Liver (tissue), 9 donors: ENCODE data around the gene BSND. TPM values are rescaled to one million over a fixed set of nuclear protein-coding genes. Genes with fewer than 3 reads are reported as not detected.
A peak's percentile ranks its signal among the peaks of the same experiment; 100 is the strongest.

ENCODE experiments used
- DNase-seq: peaks from one replicate; pipeline ENCODE4 v3.0.0-alpha.2; 2017; ENCODE audit warnings: low spot score
- H3K27ac ChIP-seq, 2 donors: one replicate each; pipeline ENCODE4 v1.7.0; 2013; ENCODE audit warnings: inconsistent platforms in 2 of 2, low read length in 2 of 2, control low read depth in 1 of 2, low read depth in 1 of 2, mild to moderate bottlenecking in 1 of 2
- H3K27me3 ChIP-seq, 4 donors: one replicate each; pipeline versions ENCODE4 v1.6.1 to v1.7.0; 2013; ENCODE audit warnings: low read length in 3 of 4, inconsistent platforms in 1 of 4, mild to moderate bottlenecking in 1 of 4, moderate library complexity in 1 of 4; ENCODE audit not compliant: control insufficient read depth in 4 of 4, insufficient read depth in 4 of 4
- H3K36me3 ChIP-seq, 4 donors: one replicate each; pipeline versions ENCODE4 v1.6.1 to v1.7.0; 2013; ENCODE audit warnings: low read length in 3 of 4, mild to moderate bottlenecking in 3 of 4, low read depth in 1 of 4, moderate library complexity in 1 of 4; ENCODE audit not compliant: control insufficient read depth in 4 of 4, insufficient read depth in 3 of 4
- H3K4me1 ChIP-seq, 4 donors: one replicate each; pipeline versions ENCODE4 v1.6.1 to v1.7.0; 2013; ENCODE audit warnings: low read length in 3 of 4, mild to moderate bottlenecking in 3 of 4, moderate library complexity in 1 of 4; ENCODE audit not compliant: control insufficient read depth in 4 of 4, insufficient read depth in 4 of 4
- H3K4me3 ChIP-seq, 3 donors: one replicate each; pipeline versions ENCODE4 v1.6.1 to v1.7.0; 2013; ENCODE audit warnings: low read length in 3 of 3, control low read depth in 1 of 3, low read depth in 1 of 3, mild to moderate bottlenecking in 1 of 3
- H3K9ac ChIP-seq, 2 donors: one replicate each; pipeline ENCODE4 v1.7.0; 2013; ENCODE audit warnings: low read length in 2 of 2, mild to moderate bottlenecking in 2 of 2, moderate library complexity in 2 of 2, control low read depth in 1 of 2, low read depth in 1 of 2
- H3K9me3 ChIP-seq, 4 donors: one replicate each; pipeline versions ENCODE4 v1.6.1 to v1.7.0; 2013; ENCODE audit warnings: low read length in 3 of 4; ENCODE audit not compliant: control insufficient read depth in 4 of 4
- EGR1 ChIP-seq, 2 donors: IDR thresholded peaks; 2 replicates each; pipeline ENCODE4 v1.6.1; 2016 to 2018; ENCODE audit warnings: antibody characterized with exemption in 2 of 2, low read depth in 2 of 2
- FOXA2 ChIP-seq: IDR thresholded peaks from 2 replicates; pipeline ENCODE4 v1.6.1; 2016; ENCODE audit warnings: antibody characterized with exemption
- GABPA ChIP-seq, 2 donors: IDR thresholded peaks in 1 of 2; conservative IDR thresholded peaks in 1 of 2; 2 replicates each; pipeline ENCODE4 v1.6.1; 2016; ENCODE audit warnings: antibody characterized with exemption in 2 of 2, mild to moderate bottlenecking in 1 of 2, moderate library complexity in 1 of 2
- HNF4A ChIP-seq, 2 donors: conservative IDR thresholded peaks; 2 replicates each; pipeline ENCODE4 v1.6.1; 2016; ENCODE audit warnings: antibody characterized with exemption in 2 of 2, mild to moderate bottlenecking in 2 of 2
- JUND ChIP-seq, 2 donors: IDR thresholded peaks; 2 replicates each; pipeline ENCODE4 v1.6.1; 2016; ENCODE audit warnings: antibody characterized with exemption in 2 of 2
- MAX ChIP-seq: IDR thresholded peaks from 2 replicates; pipeline ENCODE4 v1.6.1; 2016; ENCODE audit warnings: antibody characterized with exemption
- NR2F2 ChIP-seq: IDR thresholded peaks from 2 replicates; pipeline ENCODE4 v1.6.1; 2016; ENCODE audit warnings: antibody characterized with exemption
- RAD21 ChIP-seq, 2 donors: IDR thresholded peaks; 2 replicates each; pipeline ENCODE4 v1.6.1; 2016; ENCODE audit warnings: antibody characterized with exemption in 2 of 2, mild to moderate bottlenecking in 2 of 2
- RXRA ChIP-seq, 2 donors: IDR thresholded peaks; 2 replicates each; pipeline ENCODE4 v1.6.1; 2017 to 2018; ENCODE audit warnings: antibody characterized with exemption in 2 of 2, mild to moderate bottlenecking in 1 of 2
- SP1 ChIP-seq: IDR thresholded peaks from 2 replicates; pipeline ENCODE4 v1.6.1; 2018; ENCODE audit warnings: antibody characterized with exemption, mild to moderate bottlenecking
- TAF1 ChIP-seq: conservative IDR thresholded peaks from 2 replicates; pipeline ENCODE4 v1.6.1; 2016; ENCODE audit warnings: antibody characterized with exemption, mild to moderate bottlenecking
- YY1 ChIP-seq: IDR thresholded peaks from 2 replicates; pipeline ENCODE4 v1.6.1; 2016; ENCODE audit warnings: antibody characterized with exemption, mild to moderate bottlenecking
- ZBTB33 ChIP-seq: IDR thresholded peaks from 2 replicates; pipeline ENCODE4 v1.6.1; 2016; ENCODE audit warnings: antibody characterized with exemption
- WGBS: extraction: QIAGEN DNeasy Blood & Tissue Kit; methylation state at CpG from one replicate; pipeline ENCODE4 v1.1.7; 2013; 5-methylcytosine and 5-hydroxymethylcytosine counted together
- polyA plus RNA-seq, 2 donors: library from polyadenylated mRNA; stranded (reverse) in 1 of 2; unstranded in 1 of 2; fragments of 200-250 nt in 1 of 2; fragments of >200 nt in 1 of 2; fragmentation: Nextera tagmentation in 1 of 2; extraction: Ambion mirVana in 1 of 2; gene quantifications; one replicate each; pipeline versions ENCODE4 v1.2.1 to v1.2.3, GENCODE V29; 2013 to 2015
- total RNA-seq, 2 donors: library from RNA; depleted of rRNA; stranded (reverse); fragments of >200 nt; gene quantifications; one replicate each; pipeline ENCODE4 v1.2.3, GENCODE V29; 2014
- TF ChIP-seq, protein P1 (sequence below): IDR thresholded peaks from 2 replicates; pipeline ENCODE4 v1.6.1; 2016; ENCODE audit warnings: antibody characterized with exemption, mild to moderate bottlenecking
- TF ChIP-seq, protein P2 (sequence below): fragments of 150-350 bp; IDR thresholded peaks from 2 replicates; pipeline ENCODE4 v1.5.1; 2017; ENCODE audit warnings: improper control_type of control experiment, low read depth, low read length; ENCODE audit not compliant: missing input control
- donor health status: healthy.
- donor health status: healthy.
- donor health status: healthy.
- donor health status: healthy.
- donor health status: healthy.

The BSND gene
- total and polyA plus RNA-seq, 4 donors, result 0.14 TPM; not detected in 3

GRCh38 chr1:55039342-55040082, 40.8 kb downstream of the BSND start, which contains the start of gene PCSK9:
Gene PCSK9, plus strand, starts transcription at chr1:55039548. Its CDS starts 290 bp downstream, at chr1:55039838.
- Histone ChIP-seq H3K9ac (peak within 1 kb of the TSS in 1 of 2 donors; percentile 42), H3K27ac (peak within 1 kb of the TSS; percentile 80 to 87), H3K4me1 (peaks cover 15 to 75% (median 57%) of the 10 kb centered on the region in 4 donors), H3K4me3 (peak within 1 kb of the TSS; percentile 67 to 91 (median 80)), H3K27me3 (no peaks in the 10 kb centered on the region), H3K36me3 (no peaks in the 10 kb centered on the region), H3K9me3 (no peaks in the 10 kb centered on the region)
- DNase-seq, result peak; percentile 79
- TF ChIP-seq RAD21 (IDR thresholded peaks at IDR 0.05) (peak in 1 of 2 donors; percentile 31), ZBTB33 (peak; percentile 30), YY1 (peak; percentile 94), TAF1 (peak; percentile 87), NR2F2 (no peak), GABPA (IDR thresholded peaks at IDR 0.05 in 1 of 2, conservative IDR thresholded peaks at IDR 0.05 in 1 of 2) (no peak), SP1 (peak; percentile 70), RXRA (IDR thresholded peaks at IDR 0.05) (peak; percentile 13 to 81), MAX (peak; percentile 46), JUND (IDR thresholded peaks at IDR 0.05) (peak in 1 of 2 donors; percentile 42), HNF4A (conservative IDR thresholded peaks at IDR 0.05) (peak; percentile 46 to 70), EGR1 (IDR thresholded peaks at IDR 0.05; ENCODE audit: low read depth in 2 of 2) (peak in 1 of 2 donors; percentile 50), FOXA2 (no peak)
- TF ChIP-seq, protein P1, sequence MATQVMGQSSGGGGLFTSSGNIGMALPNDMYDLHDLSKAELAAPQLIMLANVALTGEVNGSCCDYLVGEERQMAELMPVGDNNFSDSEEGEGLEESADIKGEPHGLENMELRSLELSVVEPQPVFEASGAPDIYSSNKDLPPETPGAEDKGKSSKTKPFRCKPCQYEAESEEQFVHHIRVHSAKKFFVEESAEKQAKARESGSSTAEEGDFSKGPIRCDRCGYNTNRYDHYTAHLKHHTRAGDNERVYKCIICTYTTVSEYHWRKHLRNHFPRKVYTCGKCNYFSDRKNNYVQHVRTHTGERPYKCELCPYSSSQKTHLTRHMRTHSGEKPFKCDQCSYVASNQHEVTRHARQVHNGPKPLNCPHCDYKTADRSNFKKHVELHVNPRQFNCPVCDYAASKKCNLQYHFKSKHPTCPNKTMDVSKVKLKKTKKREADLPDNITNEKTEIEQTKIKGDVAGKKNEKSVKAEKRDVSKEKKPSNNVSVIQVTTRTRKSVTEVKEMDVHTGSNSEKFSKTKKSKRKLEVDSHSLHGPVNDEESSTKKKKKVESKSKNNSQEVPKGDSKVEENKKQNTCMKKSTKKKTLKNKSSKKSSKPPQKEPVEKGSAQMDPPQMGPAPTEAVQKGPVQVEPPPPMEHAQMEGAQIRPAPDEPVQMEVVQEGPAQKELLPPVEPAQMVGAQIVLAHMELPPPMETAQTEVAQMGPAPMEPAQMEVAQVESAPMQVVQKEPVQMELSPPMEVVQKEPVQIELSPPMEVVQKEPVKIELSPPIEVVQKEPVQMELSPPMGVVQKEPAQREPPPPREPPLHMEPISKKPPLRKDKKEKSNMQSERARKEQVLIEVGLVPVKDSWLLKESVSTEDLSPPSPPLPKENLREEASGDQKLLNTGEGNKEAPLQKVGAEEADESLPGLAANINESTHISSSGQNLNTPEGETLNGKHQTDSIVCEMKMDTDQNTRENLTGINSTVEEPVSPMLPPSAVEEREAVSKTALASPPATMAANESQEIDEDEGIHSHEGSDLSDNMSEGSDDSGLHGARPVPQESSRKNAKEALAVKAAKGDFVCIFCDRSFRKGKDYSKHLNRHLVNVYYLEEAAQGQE, result peak; percentile 93
- TF ChIP-seq, protein P2, sequence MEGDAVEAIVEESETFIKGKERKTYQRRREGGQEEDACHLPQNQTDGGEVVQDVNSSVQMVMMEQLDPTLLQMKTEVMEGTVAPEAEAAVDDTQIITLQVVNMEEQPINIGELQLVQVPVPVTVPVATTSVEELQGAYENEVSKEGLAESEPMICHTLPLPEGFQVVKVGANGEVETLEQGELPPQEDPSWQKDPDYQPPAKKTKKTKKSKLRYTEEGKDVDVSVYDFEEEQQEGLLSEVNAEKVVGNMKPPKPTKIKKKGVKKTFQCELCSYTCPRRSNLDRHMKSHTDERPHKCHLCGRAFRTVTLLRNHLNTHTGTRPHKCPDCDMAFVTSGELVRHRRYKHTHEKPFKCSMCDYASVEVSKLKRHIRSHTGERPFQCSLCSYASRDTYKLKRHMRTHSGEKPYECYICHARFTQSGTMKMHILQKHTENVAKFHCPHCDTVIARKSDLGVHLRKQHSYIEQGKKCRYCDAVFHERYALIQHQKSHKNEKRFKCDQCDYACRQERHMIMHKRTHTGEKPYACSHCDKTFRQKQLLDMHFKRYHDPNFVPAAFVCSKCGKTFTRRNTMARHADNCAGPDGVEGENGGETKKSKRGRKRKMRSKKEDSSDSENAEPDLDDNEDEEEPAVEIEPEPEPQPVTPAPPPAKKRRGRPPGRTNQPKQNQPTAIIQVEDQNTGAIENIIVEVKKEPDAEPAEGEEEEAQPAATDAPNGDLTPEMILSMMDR, result no peak
- 2% methylated on average over 67 of the region's 67 CpGs for WGBS
